Measurements from ENCODE around the gene HILPDA.

HILPDA gene

DNA sequence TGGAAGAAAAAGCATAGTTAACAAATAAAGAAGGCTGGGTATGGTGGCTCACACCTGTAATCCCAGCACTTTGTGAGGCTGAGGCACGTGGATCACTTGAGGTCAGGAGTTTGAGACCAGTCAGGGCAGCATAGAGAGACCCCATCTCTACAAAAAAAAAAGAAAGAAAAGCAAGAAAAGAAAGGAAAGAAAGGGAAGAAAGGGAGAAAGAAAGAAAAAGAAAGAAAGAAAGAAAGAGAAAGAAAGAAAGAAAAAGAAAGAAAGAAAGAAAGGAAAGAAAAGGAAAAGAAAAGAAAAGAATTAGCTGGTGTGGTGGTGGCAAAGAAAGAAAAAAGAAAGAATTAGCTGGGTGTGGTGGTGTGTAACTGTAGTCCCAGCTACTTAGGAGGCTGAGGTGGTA is 3.1 kb upstream of the HILPDA start:
- Histone ChIP-seq H3K36me3 (ENCODE audit: insufficient read depth, low read length) (no peaks in the 10 kb centered on the region), H4K20me1 (ENCODE audit: insufficient read depth, low read length, poor library complexity, severe bottlenecking) (peaks cover 8% of the 10 kb centered on the region), H3K9me2 (replicated peaks; ENCODE audit: low read depth, low read length) (no peaks in the 10 kb centered on the region), H3K4me2 (ENCODE audit: low read depth, low read length, poor library complexity, severe bottlenecking) (no peak overlapping the region), H3K9me3 (ENCODE audit: insufficient read depth, low read depth, low read length) (no peaks in the 10 kb centered on the region), H3K4me1 (ENCODE audit: insufficient read depth, low read length, poor library complexity, severe bottlenecking) (peaks cover 28% of the 10 kb centered on the region), H3K9ac (ENCODE audit: low read depth, low read length, poor library complexity, severe bottlenecking) (no peak overlapping the region), H2AFZ (ENCODE audit: low read length) (no peak overlapping the region), H3F3A (ENCODE audit: low read depth) (no peaks in the 10 kb centered on the region), H3K4me3 (ENCODE audit: low read length, poor library complexity, severe bottlenecking) (no peak overlapping the region), H3K79me2 (ENCODE audit: insufficient read depth, low read length) (peaks cover 19% of the 10 kb centered on the region), H3K27me3 (ENCODE audit: insufficient read depth, low read length, poor library complexity, severe bottlenecking) (no peaks in the 10 kb centered on the region)
- TF ChIP-seq EZH2phosphoT487 (IDR thresholded peaks at IDR 0.05; ENCODE audit: borderline replicate concordance) (no peak), CTCF (conservative IDR thresholded peaks at IDR 0.05; ENCODE audit: low read length) (no peak)

GRCh38 chr7:128453836-128454804 is 1.6 kb upstream of the HILPDA start:
- Histone ChIP-seq H3K9me2 (replicated peaks; ENCODE audit: low read depth, low read length) (no peaks in the 10 kb centered on the region), H3K27me3 (ENCODE audit: insufficient read depth, low read length, poor library complexity, severe bottlenecking) (no peaks in the 10 kb centered on the region), H3K36me3 (ENCODE audit: insufficient read depth, low read length) (no peaks in the 10 kb centered on the region), H3F3A (ENCODE audit: low read depth) (no peaks in the 10 kb centered on the region), H3K9ac (ENCODE audit: low read depth, low read length, poor library complexity, severe bottlenecking) (peak overlapping the region; percentile 94), H3K9me3 (ENCODE audit: insufficient read depth, low read depth, low read length) (no peaks in the 10 kb centered on the region), H3K4me2 (ENCODE audit: low read depth, low read length, poor library complexity, severe bottlenecking) (peak overlapping the region; percentile 92), H3K4me3 (ENCODE audit: low read length, poor library complexity, severe bottlenecking) (no peak overlapping the region), H2AFZ (ENCODE audit: low read length) (no peak overlapping the region; the same call in 1 of the 2 replicates), H4K20me1 (ENCODE audit: insufficient read depth, low read length, poor library complexity, severe bottlenecking) (peaks cover 23% of the 10 kb centered on the region), H3K4me1 (ENCODE audit: insufficient read depth, low read length, poor library complexity, severe bottlenecking) (peaks cover 43% of the 10 kb centered on the region), H3K79me2 (ENCODE audit: insufficient read depth, low read length) (peaks cover 34% of the 10 kb centered on the region)
- no peak for TF ChIP-seq CTCF (conservative IDR thresholded peaks at IDR 0.05; ENCODE audit: low read length)
- TF ChIP-seq EZH2phosphoT487 (IDR thresholded peaks at IDR 0.05; ENCODE audit: borderline replicate concordance): no peak

- Histone ChIP-seq H4K20me1 (ENCODE audit: insufficient read depth, low read length, poor library complexity, severe bottlenecking) (peaks cover 31% of the 10 kb centered on the region), H3K4me1 (ENCODE audit: insufficient read depth, low read length, poor library complexity, severe bottlenecking) (peaks cover 50% of the 10 kb centered on the region), H3K36me3 (ENCODE audit: insufficient read depth, low read length) (no peaks in the 10 kb centered on the region), H3F3A (ENCODE audit: low read depth) (no peaks in the 10 kb centered on the region), H3K9me2 (replicated peaks; ENCODE audit: low read depth, low read length) (no peaks in the 10 kb centered on the region), H2AFZ (ENCODE audit: low read length) (peak overlapping the region; percentile 89), H3K9me3 (ENCODE audit: insufficient read depth, low read depth, low read length) (no peaks in the 10 kb centered on the region), H3K79me2 (ENCODE audit: insufficient read depth, low read length) (peaks cover 43% of the 10 kb centered on the region), H3K4me3 (ENCODE audit: low read length, poor library complexity, severe bottlenecking) (peak overlapping the region; percentile 87), H3K4me2 (ENCODE audit: low read depth, low read length, poor library complexity, severe bottlenecking) (peak overlapping the region; percentile 92), H3K27me3 (ENCODE audit: insufficient read depth, low read length, poor library complexity, severe bottlenecking) (no peaks in the 10 kb centered on the region), H3K9ac (ENCODE audit: low read depth, low read length, poor library complexity, severe bottlenecking) (peak overlapping the region; percentile 94)
- TF ChIP-seq CTCF (conservative IDR thresholded peaks at IDR 0.05; ENCODE audit: low read length) (no peak), EZH2phosphoT487 (IDR thresholded peaks at IDR 0.05; ENCODE audit: borderline replicate concordance) (no peak)
These were observed 703 bp upstream of the HILPDA start for GRCh38 chr7:128454808-128455542.

Data from Loucy (cell line).